GM13977 (cell line): ENCODE data around the gene N4BP2L2.
A peak's percentile ranks its signal among the peaks of the same experiment; 100 is the strongest.

Source experiments
- DNase-seq: peaks from one replicate; pipeline ENCODE4 v3.0.0; 2012; ENCODE audit warnings: low spot score
- in situ Hi-C: fragments of 300-500 bp; cut with MboI; formaldehyde crosslinking; loops from one replicate; pipeline ENCODE4 v1.12.0; 2022; ENCODE audit warnings: low sequenced_read_pairs, low pct_unique_long_range_greater_than_20kb, mixed read lengths, inconsistent platforms; ENCODE audit not compliant: unreplicated experiment
- TF ChIP-seq, protein P1 (sequence below): IDR thresholded peaks from 2 replicates; pipeline ENCODE4 v1.5.1; 2012; ENCODE audit warnings: mild to moderate bottlenecking, control low read depth; ENCODE audit not compliant: insufficient read depth; ENCODE audit errors: extremely low read depth, missing control alignments

N4BP2L2 gene

DNA sequence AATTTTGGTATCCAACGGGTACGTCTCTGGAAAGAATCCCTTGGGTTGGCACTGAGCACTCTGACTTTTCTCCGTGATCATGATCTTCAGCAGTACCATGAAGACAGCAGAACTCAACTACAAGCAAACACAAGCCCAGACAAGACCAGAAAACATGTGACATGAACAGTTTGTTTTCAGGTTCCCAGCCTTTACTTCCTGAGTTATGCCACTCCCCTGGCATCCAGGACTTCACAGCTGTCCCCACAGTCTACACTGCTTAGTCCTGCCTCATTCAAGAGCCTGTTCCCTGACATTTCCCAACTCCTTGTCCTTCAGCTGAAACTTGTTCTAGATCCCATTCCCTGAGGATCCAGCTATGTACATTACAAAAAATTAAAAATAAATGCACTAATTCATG is 105.7 kb downstream of the N4BP2L2 start:
- no peak for DNase-seq
- TF ChIP-seq, protein P1, sequence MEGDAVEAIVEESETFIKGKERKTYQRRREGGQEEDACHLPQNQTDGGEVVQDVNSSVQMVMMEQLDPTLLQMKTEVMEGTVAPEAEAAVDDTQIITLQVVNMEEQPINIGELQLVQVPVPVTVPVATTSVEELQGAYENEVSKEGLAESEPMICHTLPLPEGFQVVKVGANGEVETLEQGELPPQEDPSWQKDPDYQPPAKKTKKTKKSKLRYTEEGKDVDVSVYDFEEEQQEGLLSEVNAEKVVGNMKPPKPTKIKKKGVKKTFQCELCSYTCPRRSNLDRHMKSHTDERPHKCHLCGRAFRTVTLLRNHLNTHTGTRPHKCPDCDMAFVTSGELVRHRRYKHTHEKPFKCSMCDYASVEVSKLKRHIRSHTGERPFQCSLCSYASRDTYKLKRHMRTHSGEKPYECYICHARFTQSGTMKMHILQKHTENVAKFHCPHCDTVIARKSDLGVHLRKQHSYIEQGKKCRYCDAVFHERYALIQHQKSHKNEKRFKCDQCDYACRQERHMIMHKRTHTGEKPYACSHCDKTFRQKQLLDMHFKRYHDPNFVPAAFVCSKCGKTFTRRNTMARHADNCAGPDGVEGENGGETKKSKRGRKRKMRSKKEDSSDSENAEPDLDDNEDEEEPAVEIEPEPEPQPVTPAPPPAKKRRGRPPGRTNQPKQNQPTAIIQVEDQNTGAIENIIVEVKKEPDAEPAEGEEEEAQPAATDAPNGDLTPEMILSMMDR, result no peak
- in situ Hi-C loops, result no loop called here

DNA sequence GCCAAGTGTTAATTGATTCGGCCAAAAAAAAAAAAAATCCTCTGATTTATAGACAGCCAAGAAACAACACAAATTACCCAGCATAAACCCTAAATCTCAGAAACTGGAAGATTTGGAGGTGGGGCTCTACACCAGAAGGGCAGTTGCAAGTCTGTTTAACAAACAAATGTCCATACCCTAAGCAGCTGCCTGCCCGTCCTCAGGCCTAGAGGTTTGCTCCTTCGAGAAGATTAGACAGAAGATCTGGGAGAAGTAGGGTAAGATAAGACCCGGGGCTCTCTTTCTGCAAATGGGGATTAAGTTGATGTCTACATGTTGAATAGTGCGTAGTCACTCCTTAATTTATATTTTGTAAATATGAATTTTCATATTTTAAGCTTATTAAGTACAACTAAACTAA is 107.2 kb downstream of the N4BP2L2 start:
- in situ Hi-C loops, result no loop called here
- no peak for DNase-seq
- TF ChIP-seq, protein P1, result no peak

DNA sequence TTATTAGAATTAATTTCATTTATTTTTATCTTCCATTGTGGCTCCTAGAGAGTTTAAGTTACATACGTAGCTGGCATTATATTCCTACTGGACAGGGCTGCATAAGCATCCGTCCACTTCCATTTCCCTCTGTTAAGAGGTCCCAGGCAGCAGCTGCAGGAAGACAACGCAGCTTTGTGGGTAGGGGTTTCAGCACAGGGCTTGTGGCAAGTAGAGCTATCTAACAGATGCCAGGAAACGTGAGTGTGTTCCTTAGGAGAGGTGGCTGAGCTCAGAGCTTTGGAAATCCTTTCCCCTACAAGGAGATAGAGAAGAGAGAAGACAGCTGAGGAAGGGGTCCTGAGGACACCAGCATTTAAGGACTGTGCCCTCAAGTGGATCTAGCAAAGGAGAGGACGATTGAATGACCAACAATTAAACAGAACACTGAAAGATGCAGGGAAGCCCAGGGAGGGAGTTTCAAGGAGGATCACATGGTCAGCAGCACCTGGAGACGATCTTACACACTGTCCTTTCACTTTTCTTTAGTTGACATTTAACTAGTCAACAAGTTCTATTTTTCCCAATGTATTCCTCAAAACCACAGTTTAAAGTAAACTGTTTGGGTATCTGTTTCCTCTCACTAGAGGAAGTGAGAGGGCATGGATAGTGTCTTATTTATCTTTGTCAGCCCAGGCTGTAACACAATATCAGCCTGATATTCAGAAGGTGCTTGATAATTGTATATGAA is 108.4 kb downstream of the N4BP2L2 start:
- TF ChIP-seq, protein P1, result no peak
- in situ Hi-C loops, result no loop called here
- no peak for DNase-seq

DNA sequence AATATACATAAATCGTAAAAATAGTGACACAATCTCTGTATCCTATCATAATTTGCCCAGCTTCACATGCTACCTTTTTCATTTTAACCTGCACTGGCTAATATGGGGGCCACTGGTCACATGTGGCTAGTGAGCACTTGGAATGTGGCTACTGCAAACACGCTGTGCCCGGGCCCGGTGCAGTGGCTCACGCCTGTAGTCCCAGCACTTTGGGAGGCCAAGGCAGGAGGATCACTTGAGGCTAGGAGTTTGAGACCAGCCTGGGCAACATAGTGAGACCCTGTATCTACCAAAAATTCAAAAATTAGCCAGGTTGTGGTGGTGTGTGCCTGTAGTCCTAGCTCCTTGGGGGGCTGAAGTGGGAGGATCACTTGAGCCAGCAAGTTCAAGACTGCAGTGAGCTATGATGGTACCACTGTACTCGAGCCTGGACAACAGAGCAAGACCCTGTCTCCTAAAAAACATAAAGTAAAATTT is 109.1 kb downstream of the N4BP2L2 start:
- in situ Hi-C loops, result no loop called here
- TF ChIP-seq, protein P1, result no peak

DNA sequence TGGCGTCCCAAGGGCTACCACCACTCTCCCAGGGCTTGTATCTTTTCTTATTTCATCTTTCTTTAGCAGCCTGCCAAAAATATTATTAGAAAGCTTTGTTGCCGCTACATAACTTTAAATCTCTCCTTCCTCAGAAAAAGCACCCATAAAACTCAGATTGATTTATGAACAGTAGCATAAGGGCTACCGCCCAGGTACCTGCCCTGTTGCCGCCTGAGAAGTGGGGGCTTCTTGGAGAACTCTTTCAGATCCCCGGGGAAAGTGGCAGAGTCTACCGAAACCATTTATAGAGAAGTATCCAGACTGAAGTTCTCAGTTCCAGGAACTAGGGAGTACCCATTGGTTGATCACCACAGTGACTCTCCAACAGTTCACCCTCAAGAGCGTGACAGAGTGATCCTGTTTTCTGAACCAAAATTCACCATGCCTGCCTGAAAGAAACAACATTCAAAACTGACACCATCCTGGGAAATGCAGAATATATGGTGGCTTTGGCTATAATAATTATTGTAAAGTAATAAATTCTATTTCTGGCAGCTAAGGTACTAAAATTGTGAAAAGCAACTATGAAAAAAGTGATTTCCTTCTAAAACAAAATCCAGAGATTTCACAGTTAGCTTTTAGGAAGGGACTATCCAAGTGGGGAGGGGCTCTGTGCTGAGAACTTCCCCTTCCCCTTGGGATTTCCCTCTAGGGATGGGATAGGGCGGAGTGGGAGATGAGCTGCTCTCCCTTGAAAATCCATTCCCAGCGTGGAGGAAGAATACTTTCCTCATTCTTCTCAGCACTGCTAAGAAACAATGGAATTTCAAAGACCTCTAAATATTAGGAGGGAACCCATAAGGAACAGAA is 109.8 kb downstream of the N4BP2L2 start:
- TF ChIP-seq, protein P1, result no peak
- in situ Hi-C loops, result no loop called here
- DNase-seq, result no peak

More for the DNA sequence above, 109.1 kb downstream of the N4BP2L2 start:
- DNase-seq, result no peak

DNA sequence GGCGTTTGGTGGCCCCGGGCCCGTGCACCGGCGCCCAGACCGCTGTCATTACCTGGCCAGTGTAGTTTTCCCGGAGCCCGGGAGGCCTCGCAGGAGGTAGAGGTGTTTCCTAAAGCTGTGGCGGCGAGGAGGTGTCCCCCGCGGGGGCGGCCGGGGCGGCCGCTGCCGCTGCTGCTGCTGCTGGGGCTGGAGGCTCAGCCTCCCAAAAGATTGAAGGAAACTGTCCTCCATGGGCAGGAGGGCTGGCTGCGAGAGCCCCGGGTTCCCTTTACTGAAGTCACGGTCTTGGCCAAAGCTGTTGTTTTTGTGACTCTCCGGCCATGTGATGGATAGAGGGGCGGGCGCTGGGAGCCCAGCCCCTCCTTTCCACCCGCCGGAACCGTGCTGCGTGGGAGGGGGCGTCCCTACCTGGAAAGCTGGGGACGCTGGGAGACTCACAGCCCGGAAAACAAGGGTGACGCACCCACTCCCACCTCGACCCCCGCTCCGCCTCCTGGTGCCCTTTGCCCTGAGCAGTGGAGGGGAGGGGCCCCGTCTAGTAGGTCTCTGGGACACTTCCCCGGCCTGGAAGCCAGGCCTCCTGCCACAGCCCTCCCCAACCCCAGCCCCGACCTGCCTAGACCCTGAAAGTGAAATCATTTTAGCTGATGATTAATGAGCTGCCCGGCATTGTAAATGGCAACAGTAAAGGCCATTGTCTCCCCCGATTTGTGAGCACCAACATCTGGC is 110.6 kb downstream of the N4BP2L2 start, which contains the start of gene N4BP2L1:
TSS of gene N4BP2L1 (minus strand) at position 279 of the 729 bp plus-strand sequence. CDS start at position 231, 48 bp downstream.
- TF ChIP-seq, protein P1, result no peak
- DNase-seq, result peak; percentile 89
- in situ Hi-C loops, result no loop called here
